Activated effector memory CD4-positive, alpha-beta T cell treated with anti-CD3 and anti-CD28 coated beads, Interleukin-2, amount 50 U/mL, for 16 hours (primary cell): ENCODE results near the gene ILF3.
A peak's percentile ranks its signal among the peaks of the same experiment; 100 is the strongest.
"Not testable (repeated sequence)": the region's sequence is repeated elsewhere in the genome, so short reads cannot be mapped to it uniquely, and the experiment has no call there.

Source experiments
- DNase-seq: peaks from one replicate; pipeline ENCODE4 v3.0.0-alpha.2; 2020

The ILF3 gene

GRCh38 chr19:10643172-10643967 lies 10.8 kb upstream of the ILF3 start:
- DNase-seq = no peak

DNA sequence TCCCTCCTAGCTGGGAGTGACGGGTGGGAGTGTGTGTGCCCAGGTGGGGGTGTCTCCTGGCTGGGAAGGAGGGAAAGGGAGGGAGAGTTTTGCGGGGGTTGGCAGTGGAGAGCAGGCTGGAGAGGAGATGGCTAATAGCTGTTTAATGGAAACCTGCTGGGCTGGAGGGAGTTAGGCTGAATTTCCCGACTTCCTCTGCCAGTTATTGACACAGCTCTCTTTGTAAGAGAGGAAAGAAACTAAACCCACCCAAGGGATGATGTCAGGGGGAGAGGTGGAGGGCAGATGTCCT lies 10.2 kb upstream of the ILF3 start:
- no peak for DNase-seq

DNA sequence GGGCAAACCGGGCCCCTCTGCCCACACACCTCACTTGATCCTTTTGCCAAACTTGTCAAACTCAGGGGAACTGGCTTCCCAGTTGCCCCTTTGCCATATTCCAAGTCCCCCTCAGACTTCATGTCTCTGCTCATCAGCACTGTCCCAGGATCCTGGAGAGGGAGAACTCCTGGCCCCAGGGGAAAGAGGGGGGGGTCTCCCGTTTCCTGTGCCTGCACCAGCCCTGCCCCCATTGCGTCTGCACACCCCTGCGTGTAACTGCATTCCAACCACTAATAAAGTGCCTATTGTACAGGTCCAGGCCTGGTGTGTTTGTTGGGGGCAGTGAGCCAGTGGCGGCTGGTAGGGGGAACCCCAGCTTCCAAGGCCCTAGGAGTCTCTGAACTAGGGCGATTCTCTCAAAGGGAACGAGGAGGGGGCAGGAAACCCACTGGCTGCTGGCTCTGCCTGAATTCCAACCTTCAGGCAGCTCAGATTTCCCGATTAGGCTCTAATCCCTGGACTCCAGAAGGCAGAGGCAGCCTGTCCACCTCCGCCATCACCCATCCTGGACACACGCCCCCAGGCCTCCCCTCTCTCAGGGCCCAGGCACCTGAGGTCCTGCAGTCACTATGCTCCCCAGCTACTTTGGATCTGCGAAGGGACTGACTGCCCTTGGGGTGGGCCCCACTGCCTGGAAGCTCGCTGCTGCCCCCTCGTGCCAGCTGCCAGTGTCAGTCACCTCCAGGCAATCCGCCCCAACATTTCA lies 9.7 kb upstream of the ILF3 start:
- peak; percentile 94 for DNase-seq

- DNase-seq = no peak
These were observed 7.5 kb upstream of the ILF3 start for GRCh38 chr19:10646456-10647159.

GRCh38 chr19:10648360-10648759 lies 5.8 kb upstream of the ILF3 start:
- DNase-seq = no peak

DNA sequence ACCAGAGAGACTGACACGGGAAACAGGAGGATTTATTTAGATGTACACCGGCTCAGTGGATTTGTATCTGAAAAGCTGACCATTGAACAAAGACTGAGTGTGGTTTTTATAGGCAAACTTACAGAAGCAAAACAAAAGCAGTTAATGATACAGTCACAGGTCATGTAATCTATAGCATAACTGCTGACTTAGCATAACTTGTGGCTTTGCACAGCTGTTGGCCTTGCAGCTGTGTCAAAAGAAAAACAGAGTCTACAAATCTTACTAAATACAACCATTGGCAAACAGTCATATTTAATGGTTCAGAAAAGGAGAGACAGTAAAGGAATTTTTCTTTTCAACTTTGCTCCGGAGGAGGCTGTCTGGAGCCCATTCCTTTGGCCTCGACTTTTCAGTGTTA lies 2.3 kb upstream of the ILF3 start:
- no peak for DNase-seq

DNA sequence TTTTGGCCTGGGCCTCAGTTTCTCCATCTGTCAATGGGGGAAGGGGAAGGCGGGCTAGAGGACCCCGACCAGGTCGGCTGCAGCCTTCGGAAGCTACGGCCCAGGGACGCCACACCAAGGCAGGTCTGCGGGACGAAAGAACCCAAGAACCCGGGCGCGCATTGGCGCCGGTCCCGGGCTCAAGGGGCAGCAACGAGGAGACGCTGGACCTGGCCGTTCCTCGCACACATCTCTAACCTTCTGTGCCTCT lies 739 bp upstream of the ILF3 start:
- no peak for DNase-seq

DNA sequence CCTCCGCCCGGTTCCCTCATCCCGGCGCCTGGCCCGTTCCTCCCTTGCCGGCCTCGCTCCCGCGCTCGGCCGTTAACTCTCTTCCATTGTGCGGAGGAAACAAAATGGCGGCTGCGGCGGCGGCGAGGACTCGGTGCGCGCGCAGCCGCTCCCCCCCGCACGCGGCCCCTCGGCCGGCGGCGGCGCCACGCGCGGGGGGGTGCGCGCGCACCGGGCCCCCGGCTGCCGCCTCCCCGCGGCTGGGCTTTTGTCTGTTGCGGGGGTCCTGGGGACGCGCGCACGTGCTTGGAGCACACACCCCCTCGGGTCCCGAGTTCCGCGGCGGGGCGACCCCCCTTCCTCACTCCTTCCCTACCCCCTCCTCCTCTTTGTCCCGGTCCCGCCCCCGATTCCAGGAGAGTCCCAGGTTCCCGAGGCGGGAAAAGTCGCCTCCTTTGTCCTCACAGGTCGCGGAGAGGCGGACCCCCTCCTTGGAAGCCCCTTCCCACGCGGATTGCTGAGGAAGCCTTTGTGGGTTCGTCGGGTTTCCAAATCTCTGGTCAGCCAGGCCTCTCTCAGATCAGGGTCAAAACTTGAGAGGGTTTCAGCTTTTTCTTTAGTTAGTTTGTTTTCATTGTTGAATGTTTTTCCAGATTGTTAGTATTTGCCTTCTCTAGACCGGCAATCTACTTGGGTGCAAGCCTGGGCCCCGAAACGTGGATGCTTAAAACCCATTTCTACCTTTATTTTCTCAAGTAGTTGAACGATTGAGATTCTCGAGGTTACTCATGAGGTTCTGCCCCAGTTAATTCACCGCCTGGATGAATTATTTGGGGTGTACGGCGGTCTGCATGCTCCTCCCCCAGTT lies 687 bp downstream of the ILF3 start:
- DNase-seq = peak; percentile 86

DNA sequence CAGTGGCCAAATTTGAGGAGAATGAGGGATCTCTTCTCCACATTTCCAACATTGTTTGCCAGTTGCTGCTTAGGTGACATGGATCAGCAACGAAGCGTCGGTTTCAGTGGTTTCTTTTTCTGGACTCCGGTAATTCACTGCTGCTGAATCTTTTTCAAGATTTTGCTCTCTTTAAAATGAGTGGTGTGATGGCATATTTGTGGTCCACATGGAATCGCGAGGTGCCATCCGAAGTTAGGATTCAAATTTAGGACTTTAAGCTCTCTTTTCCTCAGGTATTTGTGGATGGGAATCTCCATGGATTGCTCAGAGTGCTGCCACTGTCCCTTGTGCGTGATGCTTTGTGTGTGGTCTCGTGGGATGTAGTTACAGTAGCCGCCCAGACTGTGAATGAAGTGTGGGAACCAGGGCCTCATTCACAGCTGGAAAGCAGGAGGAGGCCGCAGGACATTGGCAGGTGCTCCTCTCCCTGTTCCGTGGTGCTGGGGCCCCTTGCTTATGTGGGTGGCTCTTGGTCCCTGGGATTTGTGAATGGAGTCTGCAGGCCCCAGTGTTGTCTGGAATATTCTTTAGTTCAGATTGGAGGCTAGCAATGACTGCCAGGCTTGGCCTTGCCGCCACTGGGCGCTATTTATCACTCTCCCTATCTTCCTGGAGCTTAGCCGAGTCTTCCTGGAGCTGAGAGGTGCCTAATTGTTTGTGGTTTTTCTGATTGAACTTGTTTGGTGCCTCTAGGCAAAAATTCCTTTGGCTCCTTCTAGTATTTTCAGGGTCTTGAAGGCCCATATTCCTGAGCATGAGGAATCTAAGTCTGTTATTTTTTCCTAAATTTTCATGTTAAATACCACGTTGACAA lies 1.5 kb downstream of the ILF3 start:
- DNase-seq = peak; percentile 66

GRCh38 chr19:10660346-10660745 lies 6.2 kb downstream of the ILF3 start:
- DNase-seq = no peak

DNA sequence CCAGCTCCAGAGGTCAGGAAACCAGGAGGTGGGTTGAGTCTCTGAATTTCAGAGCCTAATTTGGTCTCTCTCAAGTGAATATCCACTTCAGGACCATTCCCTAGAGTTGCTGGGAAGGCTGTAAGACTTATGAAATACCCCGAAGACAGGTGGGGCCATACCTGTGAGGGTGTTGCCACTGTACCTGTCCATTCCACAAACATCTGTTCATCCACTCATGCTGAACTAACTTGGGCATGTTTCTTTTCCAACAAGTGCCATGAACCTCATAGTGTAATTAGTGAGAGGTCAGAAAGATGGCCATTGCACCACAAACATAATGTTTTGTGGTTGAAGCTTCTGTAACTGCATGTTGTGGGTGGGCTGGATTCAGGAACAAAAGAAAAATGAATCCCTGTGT lies 7.8 kb downstream of the ILF3 start:
- DNase-seq = no peak

GRCh38 chr19:10662384-10663251 lies 8.5 kb downstream of the ILF3 start:
- DNase-seq = no peak

GRCh38 chr19:10663252-10663563 lies 9.1 kb downstream of the ILF3 start:
- not testable (repeated sequence) for DNase-seq

DNA sequence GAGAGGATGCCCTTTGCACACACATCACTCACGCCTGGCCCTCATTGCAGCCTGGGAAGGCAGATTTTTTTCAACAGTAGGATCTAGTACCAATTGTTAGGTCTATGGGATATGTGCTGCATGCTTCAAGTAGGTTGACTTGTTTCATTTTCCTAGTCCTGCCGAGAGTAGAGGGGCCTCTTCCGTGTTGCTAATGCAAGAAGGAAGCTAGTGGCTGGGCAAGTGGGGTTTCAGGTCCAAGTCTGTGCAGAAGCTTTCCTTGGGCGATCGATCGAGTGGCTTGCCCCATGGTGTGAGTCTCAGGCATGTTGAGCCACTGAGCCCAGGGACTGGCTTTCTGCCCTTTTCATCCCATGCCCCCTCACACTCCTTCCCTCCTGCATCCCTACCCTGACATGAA lies 13.7 kb downstream of the ILF3 start:
- no peak for DNase-seq

- no peak for DNase-seq
These were observed 15.1 kb downstream of the ILF3 start for GRCh38 chr19:10669246-10669645.

GRCh38 chr19:10670182-10670581 lies 16.0 kb downstream of the ILF3 start:
- DNase-seq = no peak

- no peak for DNase-seq
These were observed 17.0 kb downstream of the ILF3 start for GRCh38 chr19:10670876-10671804.

DNA sequence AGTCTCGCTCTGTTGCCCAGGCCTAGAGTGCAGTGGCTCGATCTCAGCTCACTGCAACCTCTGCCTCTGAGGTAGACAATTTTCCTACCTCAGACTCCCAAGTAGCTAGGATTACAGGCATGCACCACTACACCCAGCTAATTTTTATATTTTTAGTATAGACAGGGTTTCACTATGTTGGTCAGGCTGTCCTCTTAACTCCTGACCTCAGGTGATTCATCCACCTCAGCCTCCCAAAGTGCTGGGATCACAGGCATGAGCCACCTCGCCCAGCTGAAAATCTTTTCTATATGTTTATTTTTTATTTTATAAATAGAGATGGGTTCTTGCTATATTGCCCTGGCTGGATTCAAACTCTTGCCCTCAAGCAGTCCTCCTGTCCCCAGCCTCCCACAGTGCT lies 17.8 kb downstream of the ILF3 start:
- not testable (repeated sequence) for DNase-seq

DNA sequence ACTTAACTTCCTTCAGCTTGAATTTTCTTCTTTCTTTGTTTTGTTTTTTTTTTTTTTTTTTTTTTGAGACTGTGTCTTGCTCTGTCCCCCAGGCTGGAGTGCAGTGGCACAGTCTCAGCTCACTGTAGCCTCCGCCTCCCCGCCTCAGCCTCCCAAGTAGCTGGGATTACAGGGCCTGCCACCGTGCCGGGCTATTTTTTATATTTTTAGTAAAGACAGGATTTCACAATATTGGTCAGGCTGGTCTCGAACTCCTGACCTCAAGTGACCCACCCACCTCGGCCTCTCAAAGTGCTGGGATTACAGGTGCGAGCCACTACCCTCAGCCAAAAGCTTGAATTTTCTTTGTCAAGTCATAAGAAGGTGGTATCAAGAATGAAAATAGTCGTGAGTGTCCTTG lies 21.1 kb downstream of the ILF3 start:
- DNase-seq = not testable (repeated sequence)

- no peak for DNase-seq
These were observed 23.6 kb downstream of the ILF3 start for GRCh38 chr19:10677751-10678150.
